Ascending aorta (tissue), 2 donors: Measurements from ENCODE around the gene ST14. TPM values are rescaled to one million over a fixed set of nuclear protein-coding genes. Genes with fewer than 3 reads are reported as not detected.
"Not testable (repeated sequence)": the region's sequence is repeated elsewhere in the genome, so short reads cannot be mapped to it uniquely, and the experiment has no call there.

Experiments used
- DNase-seq, 2 donors: peaks; one replicate each; pipeline ENCODE4 v3.0.0-alpha.2; 2019; ENCODE audit warnings: low spot score in 2 of 2
- H3K27ac ChIP-seq, 2 donors: fragments of 200-600 bp; sonication (generic); one replicate each; pipeline ENCODE4 v1.5.1; 2016 to 2017; ENCODE audit warnings: mild to moderate bottlenecking in 1 of 2
- H3K27me3 ChIP-seq: fragments of 200-600 bp; sonication (generic); one replicate; pipeline ENCODE4 v1.5.1; 2017
- H3K36me3 ChIP-seq, 2 donors: fragments of 200-600 bp; sonication (generic); one replicate each; pipeline ENCODE4 v1.5.1; 2016
- H3K4me1 ChIP-seq, 2 donors: fragments of 200-600 bp; sonication (generic); one replicate each; pipeline ENCODE4 v1.5.1; 2016 to 2017; ENCODE audit warnings: mild to moderate bottlenecking in 1 of 2
- H3K4me3 ChIP-seq, 2 donors: fragments of 200-600 bp; sonication (generic); one replicate each; pipeline ENCODE4 v1.5.1; 2016 to 2017; ENCODE audit warnings: mild to moderate bottlenecking in 1 of 2
- H3K9me3 ChIP-seq, 2 donors: fragments of 200-600 bp; sonication (generic); one replicate each; pipeline ENCODE4 v1.5.1; 2016
- CTCF ChIP-seq, 3 experiments: fragments of 200-600 bp in 2 of 3; fragments of 450-650 bp in 1 of 3; sonication (generic) in 2 of 3; IDR thresholded peaks; one replicate each; pipeline ENCODE4 v1.5.1; 2016 to 2019; ENCODE audit warnings: antibody characterized with exemption in 3 of 3, mild to moderate bottlenecking in 1 of 3, moderate library complexity in 1 of 3
- intact Hi-C: fragments of 100-400 bp; cut with DNase I; formaldehyde crosslinking; loops from one replicate; pipeline ENCODE4 v1.15.1; 2023
- total RNA-seq: library from RNA; depleted of rRNA; stranded (reverse); fragments of >200 nt; gene quantifications from one replicate; pipeline ENCODE4 v1.1.0, GENCODE V29; 2016

The ST14 gene
- total RNA-seq, 1 donor from 2014 or later = 5.4 TPM

GRCh38 chr11:130191896-130192295 is 32.3 kb downstream of the ST14 start:
- no peak overlapping the region for H3K4me3 ChIP-seq
- no peaks in the 10 kb centered on the region for H3K36me3 ChIP-seq
- no peaks in the 10 kb centered on the region for H3K27me3 ChIP-seq
- DNase-seq = no peak
- no peaks in the 10 kb centered on the region for H3K9me3 ChIP-seq
- no peak overlapping the region for H3K27ac ChIP-seq
- H3K4me1 ChIP-seq = no peaks in the 10 kb centered on the region
- no peak for TF ChIP-seq CTCF (IDR thresholded peaks at IDR 0.05)
- intact Hi-C loops = no loop called here

- DNase-seq = no peak
- H3K4me3 ChIP-seq = no peak overlapping the region
- TF ChIP-seq CTCF (IDR thresholded peaks at IDR 0.05) = no peak
- intact Hi-C loops = no loop called here
- H3K27me3 ChIP-seq = no peaks in the 10 kb centered on the region
- no peak overlapping the region for H3K27ac ChIP-seq
- H3K36me3 ChIP-seq = no peaks in the 10 kb centered on the region
- H3K9me3 ChIP-seq = no peaks in the 10 kb centered on the region
- H3K4me1 ChIP-seq = no peaks in the 10 kb centered on the region
Measured at GRCh38 chr11:130192845-130193267, 33.3 kb downstream of the ST14 start.

- DNase-seq, H3K27ac ChIP-seq, H3K36me3 ChIP-seq, H3K9me3 ChIP-seq, H3K4me3 ChIP-seq, H3K4me1 ChIP-seq, H3K27me3 ChIP-seq, intact Hi-C loops: not testable (repeated sequence)
Measured at GRCh38 chr11:130193551-130193950, 34.0 kb downstream of the ST14 start.

- DNase-seq = no peak
- intact Hi-C loops = no loop called here
Measured at GRCh38 chr11:130194241-130195023, 34.9 kb downstream of the ST14 start.

GRCh38 chr11:130197386-130198035 is 37.9 kb downstream of the ST14 start:
- DNase-seq = no peak
- no peak for TF ChIP-seq CTCF (IDR thresholded peaks at IDR 0.05)
- H3K4me1 ChIP-seq = no peaks in the 10 kb centered on the region
- no peak overlapping the region for H3K4me3 ChIP-seq
- no peaks in the 10 kb centered on the region for H3K36me3 ChIP-seq
- no peaks in the 10 kb centered on the region for H3K27me3 ChIP-seq
- no peak overlapping the region for H3K27ac ChIP-seq
- no peaks in the 10 kb centered on the region for H3K9me3 ChIP-seq
- intact Hi-C loops = no loop called here

More at GRCh38 chr11:130194241-130195023, 34.9 kb downstream of the ST14 start:
- Histone ChIP-seq H3K4me1 (no peaks in the 10 kb centered on the region), H3K9me3 (no peaks in the 10 kb centered on the region), H3K27ac (no peak overlapping the region), H3K27me3 (no peaks in the 10 kb centered on the region), H3K36me3 (no peaks in the 10 kb centered on the region), H3K4me3 (no peak overlapping the region)
- TF ChIP-seq CTCF (IDR thresholded peaks at IDR 0.05) = no peak

GRCh38 chr11:130198292-130198691 is 38.7 kb downstream of the ST14 start:
- H3K27me3 ChIP-seq = no peaks in the 10 kb centered on the region
- DNase-seq = no peak
- H3K27ac ChIP-seq = no peak overlapping the region
- H3K9me3 ChIP-seq = no peaks in the 10 kb centered on the region
- H3K4me1 ChIP-seq = no peaks in the 10 kb centered on the region
- H3K4me3 ChIP-seq = no peak overlapping the region
- no peak for TF ChIP-seq CTCF (IDR thresholded peaks at IDR 0.05)
- H3K36me3 ChIP-seq = no peaks in the 10 kb centered on the region
- intact Hi-C loops = no loop called here
